MM.1S (cell line): ENCODE results near the gene CHD6.

Source experiments
- DNase-seq: peaks from one replicate; pipeline ENCODE4 v3.0.0-alpha.2; 2015
- H2AFZ ChIP-seq: fragments of 300-600 bp; sonication (generic); 2 replicates; pipeline ENCODE4 v1.6.0; 2016; ENCODE audit warnings: antibody characterized with exemption, low read length
- H3F3A ChIP-seq: fragments of 300-600 bp; sonication (generic); 2 replicates; pipeline ENCODE4 v1.6.1; 2016; ENCODE audit warnings: mild to moderate bottlenecking, antibody characterized with exemption, low read length, moderate library complexity, mixed read lengths; ENCODE audit not compliant: insufficient read depth
- H3K27ac ChIP-seq: fragments of 300-600 bp; sonication (generic); 2 replicates; pipeline ENCODE4 v1.5.1; 2016; ENCODE audit warnings: mild to moderate bottlenecking, low read length
- H3K27me3 ChIP-seq: fragments of 300-600 bp; sonication (generic); replicated peaks from 2 replicates; pipeline ENCODE4 v1.6.0; 2016; ENCODE audit warnings: low read length; ENCODE audit not compliant: insufficient read depth
- H3K36me3 ChIP-seq: fragments of 300-600 bp; sonication (generic); replicated peaks from 2 replicates; pipeline ENCODE4 v1.6.1; 2016; ENCODE audit warnings: mild to moderate bottlenecking, low read length, mixed read lengths; ENCODE audit not compliant: insufficient read depth
- H3K4me1 ChIP-seq: fragments of 300-600 bp; sonication (generic); 2 replicates; pipeline ENCODE4 v1.6.1; 2016; ENCODE audit warnings: low read length, mixed read lengths
- H3K4me2 ChIP-seq: fragments of 300-600 bp; sonication (generic); 2 replicates; pipeline ENCODE4 v1.6.0; 2016; ENCODE audit warnings: low read depth, low read length
- H3K4me3 ChIP-seq: fragments of 300-600 bp; sonication (generic); 2 replicates; pipeline ENCODE4 v1.5.1; 2016; ENCODE audit warnings: low read length, mixed read lengths
- H3K79me2 ChIP-seq: fragments of 300-600 bp; sonication (generic); 2 replicates; pipeline ENCODE4 v1.6.1; 2016; ENCODE audit warnings: mixed run types, low read length, mixed read lengths
- H3K9ac ChIP-seq: fragments of 300-600 bp; sonication (generic); 2 replicates; pipeline ENCODE4 v1.6.1; 2016; ENCODE audit warnings: low read length, mixed read lengths
- H3K9me2 ChIP-seq: fragments of 300-600 bp; sonication (generic); replicated peaks from 2 replicates; pipeline ENCODE4 v1.6.1; 2016; ENCODE audit warnings: mild to moderate bottlenecking, low read length, mixed read lengths; ENCODE audit not compliant: insufficient read depth
- H3K9me3 ChIP-seq: fragments of 300-600 bp; sonication (generic); replicated peaks from 2 replicates; pipeline ENCODE4 v1.6.1; 2016; ENCODE audit warnings: mild to moderate bottlenecking, low read length, mixed read lengths; ENCODE audit not compliant: insufficient read depth
- H4K20me1 ChIP-seq: fragments of 300-600 bp; sonication (generic); 2 replicates; pipeline ENCODE4 v1.6.1; 2016; ENCODE audit warnings: mild to moderate bottlenecking, low read length, moderate library complexity, mixed read lengths; ENCODE audit not compliant: insufficient read depth
- EZH2 ChIP-seq: fragments of 300-600 bp; sonication (generic); optimal IDR thresholded peaks from 2 replicates; pipeline ENCODE3; 2017; ENCODE audit warnings: low read depth, mild to moderate bottlenecking, antibody characterized with exemption, low read length, mixed read lengths
- EZH2phosphoT487 ChIP-seq: fragments of 300-600 bp; sonication (generic); IDR thresholded peaks from 2 replicates; pipeline ENCODE4 v1.6.1; 2018; ENCODE audit warnings: antibody characterized with exemption, low read length
- TF ChIP-seq, protein P1 (sequence below): fragments of 300-600 bp; sonication (generic); IDR thresholded peaks from 2 replicates; pipeline ENCODE4 v1.5.1; 2016; ENCODE audit warnings: antibody characterized with exemption, low read length, mixed read lengths

CHD6 gene

DNA sequence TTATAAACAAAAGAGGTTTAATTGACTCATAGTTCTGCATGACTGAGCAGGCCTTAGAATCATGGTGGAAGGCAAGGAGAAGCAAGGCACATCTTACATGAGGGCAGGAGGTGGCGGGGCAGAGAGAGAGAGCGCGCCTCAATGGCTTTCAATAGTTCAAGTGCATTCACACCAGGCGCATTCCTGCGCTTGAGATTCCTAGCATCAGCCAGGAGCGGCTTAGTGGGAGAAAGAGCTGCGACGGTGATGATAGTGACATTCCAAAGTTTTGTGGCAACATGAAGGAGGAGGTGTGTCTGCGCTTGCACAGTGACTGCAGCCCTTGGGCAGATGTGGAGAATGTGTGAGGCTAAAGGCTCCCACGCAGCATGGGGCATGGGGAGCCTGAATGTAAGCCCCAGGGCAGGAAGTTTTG lies 226.6 kb downstream of the CHD6 start:
- no peaks in the 10 kb centered on the region for H3K36me3 ChIP-seq
- H3K27me3 ChIP-seq = no peaks in the 10 kb centered on the region
- no peaks in the 10 kb centered on the region for H3K4me1 ChIP-seq
- H2AFZ ChIP-seq = no peak overlapping the region
- TF ChIP-seq EZH2phosphoT487 (no peak), EZH2 (no peak)
- TF ChIP-seq, protein P1, sequence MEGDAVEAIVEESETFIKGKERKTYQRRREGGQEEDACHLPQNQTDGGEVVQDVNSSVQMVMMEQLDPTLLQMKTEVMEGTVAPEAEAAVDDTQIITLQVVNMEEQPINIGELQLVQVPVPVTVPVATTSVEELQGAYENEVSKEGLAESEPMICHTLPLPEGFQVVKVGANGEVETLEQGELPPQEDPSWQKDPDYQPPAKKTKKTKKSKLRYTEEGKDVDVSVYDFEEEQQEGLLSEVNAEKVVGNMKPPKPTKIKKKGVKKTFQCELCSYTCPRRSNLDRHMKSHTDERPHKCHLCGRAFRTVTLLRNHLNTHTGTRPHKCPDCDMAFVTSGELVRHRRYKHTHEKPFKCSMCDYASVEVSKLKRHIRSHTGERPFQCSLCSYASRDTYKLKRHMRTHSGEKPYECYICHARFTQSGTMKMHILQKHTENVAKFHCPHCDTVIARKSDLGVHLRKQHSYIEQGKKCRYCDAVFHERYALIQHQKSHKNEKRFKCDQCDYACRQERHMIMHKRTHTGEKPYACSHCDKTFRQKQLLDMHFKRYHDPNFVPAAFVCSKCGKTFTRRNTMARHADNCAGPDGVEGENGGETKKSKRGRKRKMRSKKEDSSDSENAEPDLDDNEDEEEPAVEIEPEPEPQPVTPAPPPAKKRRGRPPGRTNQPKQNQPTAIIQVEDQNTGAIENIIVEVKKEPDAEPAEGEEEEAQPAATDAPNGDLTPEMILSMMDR = no peak
- no peak overlapping the region for H3K9ac ChIP-seq
- no peak overlapping the region for H3K27ac ChIP-seq
- H3F3A ChIP-seq = no peaks in the 10 kb centered on the region
- no peaks in the 10 kb centered on the region for H3K79me2 ChIP-seq
- no peaks in the 10 kb centered on the region for H4K20me1 ChIP-seq
- no peaks in the 10 kb centered on the region for H3K9me3 ChIP-seq
- H3K4me3 ChIP-seq = no peak overlapping the region
- no peak overlapping the region for H3K4me2 ChIP-seq
- H3K9me2 ChIP-seq = no peaks in the 10 kb centered on the region
- DNase-seq = no peak

DNA sequence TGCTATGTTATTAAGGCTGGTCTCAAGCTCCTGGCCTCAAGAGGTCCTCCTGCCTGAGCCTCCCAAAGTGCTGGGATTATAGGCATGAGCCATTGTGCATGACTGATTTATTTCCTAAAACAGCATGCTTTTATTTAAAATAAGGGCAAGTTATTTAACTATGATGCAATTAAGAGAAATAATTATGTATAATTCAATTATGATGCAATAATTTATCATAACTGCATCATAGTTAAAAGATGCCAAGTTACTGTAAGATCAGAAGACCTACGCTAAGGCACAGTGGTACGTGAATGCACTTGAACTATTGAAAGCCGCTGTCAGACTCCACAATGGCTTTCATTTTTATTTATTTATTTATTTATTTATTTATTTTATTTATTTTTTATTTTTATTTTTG lies 227.3 kb downstream of the CHD6 start:
- Histone ChIP-seq H3K9me3 (no peaks in the 10 kb centered on the region), H3K9ac (no peak overlapping the region), H4K20me1 (no peaks in the 10 kb centered on the region), H3K9me2 (no peaks in the 10 kb centered on the region), H3K27me3 (no peaks in the 10 kb centered on the region), H3K4me1 (no peaks in the 10 kb centered on the region), H3K36me3 (no peaks in the 10 kb centered on the region), H2AFZ (no peak overlapping the region), H3K4me3 (no peak overlapping the region), H3F3A (no peaks in the 10 kb centered on the region), H3K79me2 (no peaks in the 10 kb centered on the region), H3K27ac (no peak overlapping the region), H3K4me2 (no peak overlapping the region)
- DNase-seq = no peak
- TF ChIP-seq EZH2 (no peak), EZH2phosphoT487 (no peak)
- TF ChIP-seq, protein P1 = no peak

DNA sequence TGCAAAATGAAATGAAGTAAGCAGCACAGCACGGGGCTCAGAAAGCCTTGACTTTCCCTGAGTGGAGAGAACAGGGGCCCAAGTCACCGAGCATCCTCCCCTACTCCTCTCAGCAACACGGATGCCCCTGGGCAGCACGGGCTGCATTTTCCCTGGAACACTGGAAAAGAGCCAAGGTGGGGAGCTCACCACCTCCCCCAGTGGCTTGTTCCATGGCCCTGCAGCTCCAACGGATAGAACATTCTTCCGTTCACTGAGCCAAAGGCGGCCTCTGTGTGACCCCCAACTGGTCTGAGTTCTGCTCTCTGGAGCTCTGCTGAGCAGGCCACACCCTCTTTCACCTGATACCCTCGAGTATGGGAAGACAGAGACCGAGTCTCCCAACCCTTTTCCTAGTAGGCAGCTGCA lies 230.7 kb downstream of the CHD6 start:
- Histone ChIP-seq H4K20me1 (no peaks in the 10 kb centered on the region), H2AFZ (no peak overlapping the region), H3K9me2 (no peaks in the 10 kb centered on the region), H3K27me3 (no peaks in the 10 kb centered on the region), H3K4me1 (no peaks in the 10 kb centered on the region), H3K4me2 (no peak overlapping the region), H3F3A (no peaks in the 10 kb centered on the region), H3K9ac (no peak overlapping the region), H3K4me3 (no peak overlapping the region), H3K27ac (no peak overlapping the region), H3K36me3 (no peaks in the 10 kb centered on the region), H3K79me2 (no peaks in the 10 kb centered on the region), H3K9me3 (no peaks in the 10 kb centered on the region)
- TF ChIP-seq EZH2phosphoT487 = no peak
- TF ChIP-seq, protein P1 = no peak
- TF ChIP-seq EZH2 = no peak
- no peak for DNase-seq
